GM12878 (cell line): Measurements from ENCODE around the gene FAM187B. TPM values are rescaled to one million over a fixed set of nuclear protein-coding genes. Genes with fewer than 3 reads are reported as not detected.

ENCODE experiments used
- ATF2 ChIP-seq: IDR thresholded peaks from 2 replicates; pipeline ENCODE4 v1.6.1; 2012; ENCODE audit warnings: low read length, inconsistent platforms
- ATF7 ChIP-seq: fragments of 450-650 bp; IDR thresholded peaks from 2 replicates; pipeline ENCODE4 v1.6.1; 2016; ENCODE audit warnings: low read depth, mild to moderate bottlenecking
- BCL11A ChIP-seq: IDR thresholded peaks from 2 replicates; pipeline ENCODE4 v1.6.1; 2011; ENCODE audit warnings: low read depth, low read length
- BCL3 ChIP-seq: IDR thresholded peaks from 2 replicates; pipeline ENCODE4 v1.6.1; 2011; ENCODE audit warnings: borderline replicate concordance, low read depth, mild to moderate bottlenecking, moderate library complexity, low read length; ENCODE audit not compliant: insufficient read depth, poor library complexity, severe bottlenecking
- CREB1 ChIP-seq: IDR thresholded peaks from 2 replicates; pipeline ENCODE4 v1.6.1; 2012; ENCODE audit warnings: low read depth, mild to moderate bottlenecking, inconsistent platforms
- EGR1 ChIP-seq, 2 experiments: IDR thresholded peaks; 1 replicate in 1 of 2; 2 replicates in 1 of 2; pipeline ENCODE4 v1.6.1; 2011 to 2012; ENCODE audit warnings: low read depth in 2 of 2, low read length in 2 of 2, borderline replicate concordance in 1 of 2, mild to moderate bottlenecking in 1 of 2, moderate library complexity in 1 of 2
- ESRRA ChIP-seq: IDR thresholded peaks from 2 replicates; pipeline ENCODE4 v1.6.1; 2012; ENCODE audit warnings: mild to moderate bottlenecking, low read length, improper control_type of control experiment
- IKZF1 ChIP-seq: fragments of 450-650 bp; conservative IDR thresholded peaks from 2 replicates; pipeline ENCODE4 v1.6.1; 2017; ENCODE audit warnings: antibody characterized with exemption, mild to moderate bottlenecking
- IKZF2 ChIP-seq, 2 experiments: fragments of 450-650 bp; IDR thresholded peaks; 2 replicates each; pipeline ENCODE4 v1.6.1; 2017; ENCODE audit warnings: mild to moderate bottlenecking in 2 of 2, moderate library complexity in 2 of 2
- KAT2A ChIP-seq: conservative IDR thresholded peaks from 2 replicates; pipeline ENCODE4 v1.6.1; 2011; ENCODE audit warnings: low read depth, low read length; ENCODE audit not compliant: control insufficient read depth
- MTA2 ChIP-seq: fragments of 450-650 bp; IDR thresholded peaks from 2 replicates; pipeline ENCODE4 v1.6.1; 2016; ENCODE audit warnings: low read depth, mild to moderate bottlenecking, moderate library complexity
- NKRF ChIP-seq: fragments of 450-650 bp; conservative IDR thresholded peaks from 2 replicates; pipeline ENCODE4 v1.6.1; 2017; ENCODE audit warnings: mild to moderate bottlenecking, moderate library complexity
- PKNOX1 ChIP-seq: fragments of 450-650 bp; IDR thresholded peaks from 2 replicates; pipeline ENCODE4 v1.6.1; 2016; ENCODE audit warnings: mild to moderate bottlenecking
- POLR2AphosphoS5 ChIP-seq: IDR thresholded peaks from 2 replicates; pipeline ENCODE4 v1.6.1; 2011; ENCODE audit warnings: mild to moderate bottlenecking, low read length, inconsistent platforms
- RB1 ChIP-seq: fragments of 450-650 bp; formaldehyde crosslinking; IDR thresholded peaks from 2 replicates; pipeline ENCODE4 v1.6.1; 2017; ENCODE audit warnings: mild to moderate bottlenecking, borderline replicate concordance
- RUNX3 ChIP-seq: IDR thresholded peaks from 2 replicates; pipeline ENCODE4 v1.6.1; 2012; ENCODE audit warnings: low read length, inconsistent platforms
- SMAD5 ChIP-seq: IDR thresholded peaks from 2 replicates; pipeline ENCODE4 v1.6.1; 2016; ENCODE audit warnings: antibody characterized with exemption, low read depth
- SREBF1 ChIP-seq: IDR thresholded peaks from 2 replicates; pipeline ENCODE4 v1.6.1; 2012; ENCODE audit warnings: mild to moderate bottlenecking, low read length
- TCF7 ChIP-seq: IDR thresholded peaks from 2 replicates; pipeline ENCODE4 v1.6.1; 2014; ENCODE audit warnings: antibody characterized with exemption, borderline replicate concordance
- WRNIP1 ChIP-seq: IDR thresholded peaks from 2 replicates; pipeline ENCODE4 v1.6.1; 2011; ENCODE audit warnings: low read depth, low read length, improper control_type of control experiment, borderline replicate concordance
- ZBTB33 ChIP-seq: fragments of 450-650 bp; IDR thresholded peaks from 2 replicates; pipeline ENCODE4 v1.6.1; 2017; ENCODE audit warnings: mild to moderate bottlenecking
- ZNF622 ChIP-seq: fragments of 450-650 bp; IDR thresholded peaks from 2 replicates; pipeline ENCODE4 v1.6.1; 2017; ENCODE audit warnings: mild to moderate bottlenecking, inconsistent platforms
- ZZZ3 ChIP-seq: IDR thresholded peaks from 2 replicates; pipeline ENCODE4 v1.6.1; 2011; ENCODE audit warnings: low read depth; ENCODE audit not compliant: control insufficient read depth, insufficient read length
- polyA plus RNA-seq, 11 experiments: library from polyadenylated mRNA; depleted of rRNA in 4 of 11; unstranded in 6 of 11; stranded (reverse) in 5 of 11; fragments of >200 nt; fragmentation: Nextera tagmentation in 4 of 11; fragmentation: Illumina TruSeq in 1 of 11; extraction: Ambion mirVana in 4 of 11; extraction: Trizol in 1 of 11; gene quantifications; 1 replicate in 1 of 11; 2 replicates in 10 of 11; pipeline versions ENCODE4 v1.2.1 to v1.2.3, GENCODE V29; 2011 to 2016; ENCODE audit warnings: inconsistent platforms in 2 of 11, missing spikeins in 2 of 11, low read depth in 1 of 11
- total RNA-seq, 4 experiments: library from RNA; depleted of rRNA in 3 of 4; stranded (reverse); fragments of >200 nt in 3 of 4; fragmentation: Illumina TruSeq in 1 of 4; extraction: Trizol in 1 of 4; gene quantifications; 2 replicates each; pipeline versions ENCODE4 v1.2.1 to v1.2.3, GENCODE V29; 2013 to 2021

FAM187B gene
- total and polyA plus RNA-seq, 10 of the 15 experiments (the other 5 are each of a cell fraction or from before 2014, with no cell fraction given): 0.05 TPM; not detected in 9

- TF ChIP-seq NKRF: peak; percentile 68
- no peak for TF ChIP-seq WRNIP1
- TF ChIP-seq IKZF1: peak; percentile 99
- 0 out of 2 replicates have a peak, but pooled peaks have one; percentile 11 for TF ChIP-seq BCL11A
- no peak for TF ChIP-seq KAT2A
- no peak for TF ChIP-seq ZBTB33
- no peak for TF ChIP-seq POLR2AphosphoS5
- no peak for TF ChIP-seq ATF2
- TF ChIP-seq IKZF2 (IDR thresholded peaks at IDR 0.05): peak; percentile 95 to 96
- no peak for TF ChIP-seq ZZZ3
- TF ChIP-seq RB1: peak; percentile 26; the same call in 1 of the 2 replicates
- no peak for TF ChIP-seq TCF7
- TF ChIP-seq SMAD5: no peak
- TF ChIP-seq MTA2: no peak; the same call in 1 of the 2 replicates
- peak in 1 of 2 experiments; percentile 83; a peak in 2 of 3 replicates for TF ChIP-seq EGR1 (IDR thresholded peaks at IDR 0.05; ENCODE audit: borderline replicate concordance in 1 of 2, low read depth in 2 of 2, low read length in 2 of 2)
- no peak for TF ChIP-seq ATF7
- TF ChIP-seq PKNOX1: no peak
- peak; percentile 32; the same call in 1 of the 2 replicates for TF ChIP-seq RUNX3
- TF ChIP-seq CREB1: no peak
- no peak for TF ChIP-seq SREBF1
- no peak for TF ChIP-seq ESRRA
- no peak for TF ChIP-seq BCL3
- TF ChIP-seq ZNF622: no peak
Observed at GRCh38 chr19:35247526-35248309, 19.2 kb upstream of the FAM187B start (continued).
